NCI-H146 treated with DMSO at 0.1 percent for 48 hours (cell line): Measurements from ENCODE around the gene DCST1.

ENCODE experiments used
- DNase-seq: peaks from one replicate; lab custom pipeline; 2025; ENCODE audit not compliant: unreplicated experiment; lab: John Stamatoyannopoulos, UW

Gene DCST1

DNA sequence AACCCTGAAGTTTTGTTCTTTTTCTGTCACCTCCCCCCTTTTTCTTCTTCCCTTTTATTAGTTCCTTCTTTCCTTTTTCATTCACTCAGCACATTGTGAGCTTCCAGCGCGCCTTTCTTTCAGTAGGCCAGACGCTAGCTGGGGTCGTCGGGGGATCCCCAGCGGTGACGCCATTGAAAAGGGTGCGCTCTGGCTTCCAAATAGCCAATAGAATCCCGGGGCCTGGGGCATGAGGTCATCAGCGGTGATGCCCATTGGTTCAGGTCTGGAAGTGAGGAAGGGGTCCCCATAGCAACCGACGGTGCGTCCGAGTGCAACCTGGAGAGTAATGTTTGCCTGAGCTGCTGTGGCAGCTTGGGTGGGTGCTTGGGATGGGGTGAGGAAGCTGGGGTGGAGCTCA is 38.1 kb downstream of the DCST1 start:
- DNase-seq: peak; percentile 46

- no peak for DNase-seq
These were observed 39.1 kb downstream of the DCST1 start for GRCh38 chr1:155072531-155073289.

DNA sequence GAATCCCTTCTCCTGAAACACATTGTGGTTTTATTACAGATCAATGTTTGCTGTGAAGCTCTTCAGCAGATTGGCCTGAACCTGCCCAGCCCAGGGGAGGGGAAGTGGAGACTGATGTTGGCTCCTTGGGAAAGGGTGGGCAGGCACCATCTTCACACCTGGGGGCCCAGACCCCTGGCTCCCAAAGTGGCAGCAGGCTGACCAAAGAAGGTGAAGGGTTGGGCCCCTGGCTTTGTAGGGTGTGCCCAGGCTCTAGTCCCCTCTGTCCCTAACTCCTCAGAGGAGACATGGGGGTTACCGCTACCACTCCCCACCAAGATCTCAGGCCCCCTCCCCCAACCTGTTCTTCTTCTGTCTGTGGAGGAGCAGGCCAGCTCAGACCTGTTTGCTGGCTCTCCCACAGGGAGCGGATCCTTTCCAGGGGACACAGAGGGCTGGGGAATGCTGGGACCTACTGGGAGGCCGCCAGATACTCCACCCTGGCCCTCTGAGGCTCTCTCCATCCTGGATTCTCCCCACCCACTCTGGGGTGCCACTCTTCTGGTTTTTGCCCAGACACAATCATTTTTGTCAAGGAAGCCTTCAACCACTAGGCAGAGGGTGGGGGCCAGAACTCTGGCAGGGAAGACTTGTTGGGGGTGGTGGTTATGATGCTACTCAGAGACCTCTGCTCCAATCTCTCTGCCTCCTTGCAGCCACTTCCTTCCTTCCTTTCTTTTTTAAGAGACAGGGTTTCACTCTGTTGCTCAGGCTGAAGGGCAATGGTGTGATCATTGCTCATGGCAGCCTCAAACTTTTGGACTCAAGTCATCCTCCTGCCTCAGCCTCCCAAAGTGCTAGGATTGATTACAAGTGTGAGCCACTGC is 40.0 kb downstream of the DCST1 start:
- DNase-seq: no peak

GRCh38 chr1:155075535-155075934 is 41.9 kb downstream of the DCST1 start:
- DNase-seq: no peak

GRCh38 chr1:155076371-155076770 is 42.7 kb downstream of the DCST1 start:
- DNase-seq: no peak

GRCh38 chr1:155077346-155077745 is 43.7 kb downstream of the DCST1 start:
- no peak for DNase-seq

DNA sequence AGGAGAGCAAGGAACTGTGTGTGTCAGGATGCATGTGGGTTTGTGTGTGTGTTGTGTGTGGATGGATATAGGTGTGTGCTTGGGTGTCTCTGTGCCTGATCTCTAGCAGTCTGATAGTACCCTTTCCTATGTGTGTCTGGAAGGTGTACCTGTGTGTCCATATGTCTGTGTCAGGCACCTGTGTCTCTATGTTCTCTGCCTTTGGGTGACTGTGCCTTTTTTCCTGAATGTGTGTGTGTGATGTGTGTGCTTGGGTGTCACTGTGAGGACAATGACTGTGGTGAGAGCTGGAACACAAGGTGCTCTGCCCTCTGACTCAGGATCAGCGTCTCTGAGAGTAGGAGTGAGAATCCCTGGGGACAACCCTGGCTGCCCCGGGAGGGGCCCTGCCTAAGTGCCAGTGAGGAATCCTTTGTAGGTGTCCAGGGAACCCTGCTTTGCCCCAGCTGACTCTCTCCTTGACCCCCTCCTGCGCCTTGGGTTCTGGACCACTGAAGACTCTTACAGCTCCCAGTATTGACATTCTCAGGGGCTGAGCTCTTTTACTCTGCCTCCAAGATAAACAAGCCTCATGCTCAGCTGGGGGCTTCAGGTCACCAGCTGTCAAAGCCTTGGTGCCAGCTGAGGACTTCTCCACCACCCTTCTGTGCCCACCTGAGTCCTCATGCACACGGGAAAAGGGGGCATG is 44.3 kb downstream of the DCST1 start:
- no peak for DNase-seq

- no peak for DNase-seq
These were observed 45.0 kb downstream of the DCST1 start, which contains the start of gene EFNA3 for GRCh38 chr1:155078469-155079209. TSS of gene EFNA3 (plus strand) at chr1:155078837. CDS start at chr1:155078942, 105 bp downstream.

- DNase-seq: no peak
These were observed 45.5 kb downstream of the DCST1 start for GRCh38 chr1:155079210-155079486.

GRCh38 chr1:155079487-155080311 is 46.1 kb downstream of the DCST1 start:
- DNase-seq: no peak

DNA sequence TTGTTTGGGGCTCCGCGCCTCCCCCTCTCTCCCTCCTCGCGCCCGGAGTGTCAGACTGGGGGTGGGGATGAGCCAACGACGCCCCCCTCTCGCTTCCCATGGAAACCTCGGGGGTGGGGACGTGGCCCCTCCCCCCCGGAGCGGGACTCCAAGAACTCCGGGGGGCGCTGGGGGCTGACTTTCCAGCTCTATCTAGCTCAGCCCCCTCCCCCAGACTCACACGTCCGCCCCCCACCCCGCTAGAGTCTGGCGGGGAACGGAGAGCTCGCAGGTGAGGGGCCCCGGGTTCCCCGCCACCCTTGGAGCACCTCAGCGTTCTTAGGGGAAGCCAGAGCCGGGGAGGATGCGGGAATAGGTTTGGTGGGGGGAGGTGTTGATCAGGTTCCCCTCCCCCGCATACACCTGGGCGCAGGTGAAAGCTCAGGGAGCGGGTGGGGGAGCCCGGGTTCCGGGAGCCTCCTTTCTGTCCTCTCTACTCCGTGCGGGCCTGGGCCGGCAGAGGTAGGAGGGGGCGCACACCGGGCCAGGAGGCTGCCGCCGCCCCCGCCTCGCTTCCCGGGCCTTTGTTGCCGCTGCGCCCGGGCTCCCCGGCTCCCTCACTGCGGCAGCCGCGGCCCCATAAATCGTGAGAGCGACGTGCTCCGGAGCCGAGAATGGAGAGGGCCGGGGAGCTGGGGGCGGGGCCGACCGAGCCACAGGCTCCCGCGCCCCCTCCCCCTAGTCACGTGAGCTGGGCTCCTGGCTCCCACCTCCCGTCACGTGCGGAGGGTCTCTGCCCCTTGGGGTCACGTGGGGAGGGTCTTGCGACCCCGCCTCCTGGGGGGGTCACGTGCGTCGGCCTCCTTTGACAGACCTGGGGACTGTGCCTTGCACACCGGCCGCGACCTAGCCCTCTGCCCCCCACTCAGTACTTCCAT is 46.9 kb downstream of the DCST1 start:
- peak; percentile 35 for DNase-seq

- peak; percentile 8 for DNase-seq
These were observed 48.1 kb downstream of the DCST1 start for GRCh38 chr1:155081472-155082300.

- no peak for DNase-seq
These were observed 48.9 kb downstream of the DCST1 start for GRCh38 chr1:155082301-155083051.

GRCh38 chr1:155083052-155083541 is 49.5 kb downstream of the DCST1 start:
- no peak for DNase-seq

- DNase-seq: no peak
These were observed 50.5 kb downstream of the DCST1 start for GRCh38 chr1:155083865-155084721.

GRCh38 chr1:155084722-155085503 is 51.3 kb downstream of the DCST1 start:
- peak; percentile 91 for DNase-seq
